IMR-90 (cell line): ENCODE results near the gene ZNF506. TPM values are rescaled to one million over a fixed set of nuclear protein-coding genes. Genes with fewer than 3 reads are reported as not detected.

Source experiments
- ATAC-seq: fragments of 200-7000 bp; cut with Tn5 transposase; 2 replicates; pipeline ENCODE4 v1.9.1; 2020; ENCODE audit warnings: low read depth, mild to moderate bottlenecking, moderate library complexity
- BruUV-seq: library from RNA; stranded (reverse); fragments of 400-500 nt; replicated peaks from 2 replicates; lab custom pipeline; 2021; lab: Mats Ljungman, UMichigan
- CTCF ChIA-PET: fragments of 300-600 bp; formaldehyde crosslinking; extraction: SDS; loops from one replicate; lab custom pipeline; 2021; ENCODE audit warnings: antibody characterized with exemption; lab: Yijun Ruan, JAX
- POLR2A ChIA-PET: fragments of 300-600 bp; sonication (Branson Sonifier 250); formaldehyde crosslinking; loops from one replicate; lab custom pipeline; 2022; ENCODE audit warnings: antibody characterized with exemption; ENCODE audit not compliant: unreplicated experiment; lab: Charles Lee
- DNase-seq: peaks from one replicate; pipeline ENCODE4 v3.0.0; 2013
- H2AFZ ChIP-seq: replicated peaks from 2 replicates; pipeline ENCODE3; 2013; ENCODE audit warnings: low read length, mild to moderate bottlenecking; ENCODE audit not compliant: poor library complexity
- H2AK5ac ChIP-seq: 2 replicates; pipeline ENCODE4 v1.6.1; 2013; ENCODE audit warnings: low read depth, low read length, inconsistent platforms
- H2AK9ac ChIP-seq: replicated peaks from 2 replicates; pipeline ENCODE3; 2013; ENCODE audit warnings: mild to moderate bottlenecking, low read depth, low read length, moderate library complexity; ENCODE audit not compliant: poor library complexity
- H2BK120ac ChIP-seq: 2 replicates; pipeline ENCODE4 v1.6.1; 2013; ENCODE audit warnings: low read depth, low read length, inconsistent platforms
- H2BK15ac ChIP-seq: 3 replicates; pipeline ENCODE4 v1.6.1; 2013; ENCODE audit warnings: low read depth, low read length, inconsistent platforms
- H2BK20ac ChIP-seq: 2 replicates; pipeline ENCODE4 v1.6.1; 2013; ENCODE audit warnings: low read depth, mild to moderate bottlenecking, inconsistent platforms, low read length, moderate library complexity
- H2BK5ac ChIP-seq: 2 replicates; pipeline ENCODE4 v1.6.1; 2013; ENCODE audit warnings: mild to moderate bottlenecking, low read depth, low read length, inconsistent platforms; ENCODE audit not compliant: poor library complexity, severe bottlenecking
- H3K14ac ChIP-seq: replicated peaks from 2 replicates; pipeline ENCODE4 v1.6.1; 2013; ENCODE audit warnings: low read depth, low read length, inconsistent platforms
- H3K18ac ChIP-seq: 2 replicates; pipeline ENCODE4 v1.6.1; 2013; ENCODE audit warnings: low read depth, low read length, control low read depth
- H3K23ac ChIP-seq: 2 replicates; pipeline ENCODE4 v1.6.1; 2013; ENCODE audit warnings: low read depth, low read length, inconsistent platforms
- H3K27ac ChIP-seq: 2 replicates; pipeline ENCODE4 v1.5.1; 2013; ENCODE audit warnings: mild to moderate bottlenecking, control low read depth, low read length; ENCODE audit not compliant: insufficient read depth
- H3K27me3 ChIP-seq: 2 replicates; pipeline ENCODE4 v1.6.1; 2013; ENCODE audit warnings: low read length; ENCODE audit not compliant: control insufficient read depth, insufficient read depth
- H3K36me3 ChIP-seq: 2 replicates; pipeline ENCODE4 v1.6.1; 2013; ENCODE audit warnings: low read length, mixed read lengths; ENCODE audit not compliant: control insufficient read depth, insufficient read depth
- H3K4ac ChIP-seq: 2 replicates; pipeline ENCODE4 v1.6.1; 2013; ENCODE audit warnings: low read depth, low read length, inconsistent platforms
- H3K4me1 ChIP-seq: 2 replicates; pipeline ENCODE4 v1.6.1; 2013; ENCODE audit warnings: low read length, mixed read lengths; ENCODE audit not compliant: control insufficient read depth, insufficient read depth
- H3K4me2 ChIP-seq: 2 replicates; pipeline ENCODE4 v1.6.1; 2013; ENCODE audit warnings: low read depth, mild to moderate bottlenecking, control low read depth, low read length, moderate library complexity
- H3K4me3 ChIP-seq: 2 replicates; pipeline ENCODE4 v1.5.1; 2013; ENCODE audit warnings: low read depth, mild to moderate bottlenecking, control low read depth, low read length, moderate library complexity; ENCODE audit not compliant: insufficient read depth
- H3K56ac ChIP-seq: 2 replicates; pipeline ENCODE4 v1.6.1; 2013; ENCODE audit warnings: low read length, inconsistent platforms; ENCODE audit not compliant: insufficient read depth; ENCODE audit errors: extremely low read depth
- H3K79me1 ChIP-seq, 2 experiments: 2 replicates each; pipeline ENCODE4 v1.6.1; 2013; ENCODE audit warnings: low read length in 2 of 2, inconsistent platforms in 1 of 2, low read depth in 1 of 2
- H3K9ac ChIP-seq: 2 replicates; pipeline ENCODE4 v1.6.1; 2013; ENCODE audit warnings: low read depth, low read length, control low read depth
- H3K9me1 ChIP-seq: 2 replicates; pipeline ENCODE4 v1.6.1; 2013; ENCODE audit warnings: low read length, inconsistent platforms; ENCODE audit not compliant: insufficient read depth
- H3K9me3 ChIP-seq: 2 replicates; pipeline ENCODE4 v1.6.1; 2013; ENCODE audit warnings: low read length; ENCODE audit not compliant: control insufficient read depth, insufficient read depth
- H4K20me1 ChIP-seq: 2 replicates; pipeline ENCODE4 v1.6.1; 2013; ENCODE audit warnings: low read length, inconsistent platforms; ENCODE audit not compliant: insufficient read depth
- H4K5ac ChIP-seq: 2 replicates; pipeline ENCODE4 v1.6.1; 2013; ENCODE audit warnings: mild to moderate bottlenecking, low read depth, low read length, control low read depth
- H4K8ac ChIP-seq, 2 experiments: 2 replicates each; pipeline ENCODE4 v1.6.1; 2013; ENCODE audit warnings: low read depth in 2 of 2, low read length in 2 of 2, control low read depth in 1 of 2, inconsistent platforms in 1 of 2
- H4K91ac ChIP-seq: 2 replicates; pipeline ENCODE4 v1.6.1; 2013; ENCODE audit warnings: low read depth, low read length, inconsistent platforms; ENCODE audit not compliant: insufficient read depth
- BHLHE40 ChIP-seq: fragments of 150-350 bp; IDR thresholded peaks from 2 replicates; pipeline ENCODE4 v1.6.1; 2016; ENCODE audit warnings: mild to moderate bottlenecking, low read depth, low read length
- CEBPB ChIP-seq: IDR thresholded peaks from 2 replicates; pipeline ENCODE4 v1.6.1; 2012; ENCODE audit warnings: low read depth, low read length, improper control_type of control experiment
- CHD1 ChIP-seq: IDR thresholded peaks from 2 replicates; pipeline ENCODE4 v1.6.1; 2012; ENCODE audit warnings: low read depth, low read length, improper control_type of control experiment
- FOS ChIP-seq: fragments of 150-350 bp; IDR thresholded peaks from 2 replicates; pipeline ENCODE4 v1.6.1; 2016; ENCODE audit warnings: low read depth, low read length
- MAZ ChIP-seq: IDR thresholded peaks from 2 replicates; pipeline ENCODE4 v1.6.1; 2012; ENCODE audit warnings: low read depth, mild to moderate bottlenecking, low read length, improper control_type of control experiment, moderate library complexity, borderline replicate concordance
- MXI1 ChIP-seq: IDR thresholded peaks from 2 replicates; pipeline ENCODE4 v1.6.1; 2012; ENCODE audit warnings: low read depth, mild to moderate bottlenecking, low read length, moderate library complexity, borderline replicate concordance
- POLR2A ChIP-seq: IDR thresholded peaks from 2 replicates; pipeline ENCODE4 v1.6.1; 2012; ENCODE audit warnings: mild to moderate bottlenecking, low read depth, low read length
- RAD21 ChIP-seq: IDR thresholded peaks from 2 replicates; pipeline ENCODE4 v1.6.1; 2012; ENCODE audit warnings: low read length, improper control_type of control experiment
- RCOR1 ChIP-seq: IDR thresholded peaks from 2 replicates; pipeline ENCODE4 v1.6.1; 2012; ENCODE audit warnings: mild to moderate bottlenecking, low read length, improper control_type of control experiment; ENCODE audit not compliant: insufficient replicate concordance
- RFX5 ChIP-seq: IDR thresholded peaks from 2 replicates; pipeline ENCODE4 v1.8.0; 2012; ENCODE audit warnings: low read depth, mild to moderate bottlenecking, low read length, moderate library complexity
- SMC3 ChIP-seq: fragments of 150-350 bp; IDR thresholded peaks from 2 replicates; pipeline ENCODE4 v1.6.1; 2016; ENCODE audit warnings: low read depth, mild to moderate bottlenecking, antibody characterized with exemption, low read length, moderate library complexity
- WGBS, 2 experiments: methylation state at CpG; one replicate each; pipeline versions ENCODE4 v1.1.5 to v1.1.7; 2013; ENCODE audit warnings: missing lambda C conversion rate in 2 of 2; ENCODE audit not compliant: insufficient read length in 1 of 2; ENCODE audit errors: extremely low coverage in 2 of 2; 5-methylcytosine and 5-hydroxymethylcytosine counted together
- dilution Hi-C: fragments of 300-500 bp; cut with HindIII; formaldehyde crosslinking; loops from one replicate; pipeline ENCODE4 v1.14.3; 2018; ENCODE audit warnings: low sequenced_read_pairs; ENCODE audit not compliant: unreplicated experiment
- in situ Hi-C: fragments of 300-500 bp; cut with MboI; formaldehyde crosslinking; loops from 3 replicates; pipeline ENCODE4 v1.14.3; 2019; ENCODE audit warnings: low sequenced_read_pairs, inconsistent platforms, mixed read lengths
- intact Hi-C: fragments of 100-400 bp; cut with micrococcal nuclease; formaldehyde crosslinking; loops from 2 replicates; pipeline ENCODE4 v1.10.0; 2022
- polyA plus RNA-seq, 3 experiments: library from polyadenylated mRNA; depleted of rRNA; stranded (reverse); fragments of >200 nt; gene quantifications; 2 replicates each; pipeline ENCODE4 v1.2.3, GENCODE V29; 2012; ENCODE audit warnings: low replicate concordance in 1 of 3
- total RNA-seq: library from RNA; depleted of rRNA; stranded (reverse); fragments of >200 nt; gene quantifications from 2 replicates; pipeline ENCODE4 v1.2.3, GENCODE V29; 2012
- TF ChIP-seq, protein P1 (sequence below): conservative IDR thresholded peaks from 2 replicates; pipeline ENCODE4 v1.5.1; 2012; ENCODE audit warnings: mild to moderate bottlenecking, low read depth, low read length, improper control_type of control experiment
- TF ChIP-seq, protein P2 (sequence below): fragments of 150-350 bp; IDR thresholded peaks from 2 replicates; pipeline ENCODE4 v1.6.1; 2016; ENCODE audit warnings: low read depth, mild to moderate bottlenecking, low read length, moderate library complexity, borderline replicate concordance
- TF ChIP-seq, protein P3 (sequence below): fragments of 150-350 bp; IDR thresholded peaks from 2 replicates; pipeline ENCODE4 v1.6.1; 2017; ENCODE audit warnings: mild to moderate bottlenecking, antibody characterized with exemption, low read length, low read depth

Gene ZNF506
- total and polyA plus RNA-seq, 2 of the 4 experiments (the other 2 are of a cell fraction), result 2.4 to 6.1 TPM

DNA sequence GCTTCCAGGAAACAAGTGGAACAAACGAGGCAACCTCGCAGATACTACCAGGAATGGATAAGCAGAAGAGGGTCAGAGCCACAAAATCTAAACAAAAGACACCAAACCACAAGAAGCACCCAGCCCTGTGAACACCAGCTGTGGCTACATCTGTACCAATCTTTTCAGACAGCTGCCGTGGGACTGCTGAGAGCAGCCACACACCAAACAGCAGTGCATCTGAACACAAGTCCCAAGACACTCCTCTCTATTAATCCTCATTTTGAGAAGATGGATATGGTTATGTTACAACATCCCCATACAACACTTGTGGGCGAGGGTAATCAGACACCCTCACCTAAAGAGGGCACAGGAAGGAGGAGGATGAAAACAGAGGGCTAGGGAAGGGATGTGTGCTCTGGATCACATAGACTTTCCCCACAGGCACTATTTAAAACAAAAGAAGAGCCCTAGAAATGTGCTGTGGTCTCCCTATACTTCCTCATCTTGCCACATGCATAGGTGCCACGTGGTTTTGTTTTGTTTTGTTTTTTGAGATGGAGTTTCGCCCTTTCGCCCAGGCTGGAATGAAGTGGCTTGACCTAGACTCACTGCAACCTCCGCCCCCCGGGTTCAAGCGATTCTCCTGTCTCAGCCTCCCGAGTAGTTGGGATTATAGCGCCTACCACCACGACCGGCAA, 47.1 kb downstream of the ZNF506 start:
- Histone ChIP-seq H3K4me1 (0 out of 2 replicates have a peak, but pooled peaks cover 2% of the 10 kb centered on the region), H2AFZ (no peak overlapping the region), H3K9ac (no peak overlapping the region), H3K4me2 (no peak overlapping the region), H3K79me1 (peaks cover 6 to 21% of the 10 kb centered on the region in 2 experiments), H2AK9ac (no peak overlapping the region), H2BK20ac (no peak overlapping the region), H3K23ac (no peak overlapping the region), H3K14ac (no peak overlapping the region), H4K5ac (no peak overlapping the region), H2AK5ac (no peak overlapping the region), H3K9me1 (no peaks in the 10 kb centered on the region), H3K27ac (no peak overlapping the region), H3K56ac (no peak overlapping the region), H3K27me3 (no peaks in the 10 kb centered on the region), H3K36me3 (no peaks in the 10 kb centered on the region), H4K20me1 (no peaks in the 10 kb centered on the region), H2BK120ac (no peak overlapping the region), H3K4ac (no peak overlapping the region), H4K8ac (no peak overlapping the region), H3K18ac (no peak overlapping the region), H3K9me3 (no peaks in the 10 kb centered on the region), H2BK5ac (no peak overlapping the region), H4K91ac (no peak overlapping the region), H2BK15ac (no peak overlapping the region), H3K4me3 (no peak overlapping the region)
- no peak for TF ChIP-seq RCOR1
- TF ChIP-seq RFX5, result no peak
- TF ChIP-seq, protein P1, sequence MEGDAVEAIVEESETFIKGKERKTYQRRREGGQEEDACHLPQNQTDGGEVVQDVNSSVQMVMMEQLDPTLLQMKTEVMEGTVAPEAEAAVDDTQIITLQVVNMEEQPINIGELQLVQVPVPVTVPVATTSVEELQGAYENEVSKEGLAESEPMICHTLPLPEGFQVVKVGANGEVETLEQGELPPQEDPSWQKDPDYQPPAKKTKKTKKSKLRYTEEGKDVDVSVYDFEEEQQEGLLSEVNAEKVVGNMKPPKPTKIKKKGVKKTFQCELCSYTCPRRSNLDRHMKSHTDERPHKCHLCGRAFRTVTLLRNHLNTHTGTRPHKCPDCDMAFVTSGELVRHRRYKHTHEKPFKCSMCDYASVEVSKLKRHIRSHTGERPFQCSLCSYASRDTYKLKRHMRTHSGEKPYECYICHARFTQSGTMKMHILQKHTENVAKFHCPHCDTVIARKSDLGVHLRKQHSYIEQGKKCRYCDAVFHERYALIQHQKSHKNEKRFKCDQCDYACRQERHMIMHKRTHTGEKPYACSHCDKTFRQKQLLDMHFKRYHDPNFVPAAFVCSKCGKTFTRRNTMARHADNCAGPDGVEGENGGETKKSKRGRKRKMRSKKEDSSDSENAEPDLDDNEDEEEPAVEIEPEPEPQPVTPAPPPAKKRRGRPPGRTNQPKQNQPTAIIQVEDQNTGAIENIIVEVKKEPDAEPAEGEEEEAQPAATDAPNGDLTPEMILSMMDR, result no peak
- TF ChIP-seq CHD1, result no peak
- TF ChIP-seq, protein P2, sequence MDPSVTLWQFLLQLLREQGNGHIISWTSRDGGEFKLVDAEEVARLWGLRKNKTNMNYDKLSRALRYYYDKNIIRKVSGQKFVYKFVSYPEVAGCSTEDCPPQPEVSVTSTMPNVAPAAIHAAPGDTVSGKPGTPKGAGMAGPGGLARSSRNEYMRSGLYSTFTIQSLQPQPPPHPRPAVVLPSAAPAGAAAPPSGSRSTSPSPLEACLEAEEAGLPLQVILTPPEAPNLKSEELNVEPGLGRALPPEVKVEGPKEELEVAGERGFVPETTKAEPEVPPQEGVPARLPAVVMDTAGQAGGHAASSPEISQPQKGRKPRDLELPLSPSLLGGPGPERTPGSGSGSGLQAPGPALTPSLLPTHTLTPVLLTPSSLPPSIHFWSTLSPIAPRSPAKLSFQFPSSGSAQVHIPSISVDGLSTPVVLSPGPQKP, result no peak
- TF ChIP-seq SMC3, result no peak
- no peak for TF ChIP-seq RAD21
- TF ChIP-seq MXI1, result no peak
- TF ChIP-seq BHLHE40, result no peak
- TF ChIP-seq MAZ, result no peak
- TF ChIP-seq, protein P3, sequence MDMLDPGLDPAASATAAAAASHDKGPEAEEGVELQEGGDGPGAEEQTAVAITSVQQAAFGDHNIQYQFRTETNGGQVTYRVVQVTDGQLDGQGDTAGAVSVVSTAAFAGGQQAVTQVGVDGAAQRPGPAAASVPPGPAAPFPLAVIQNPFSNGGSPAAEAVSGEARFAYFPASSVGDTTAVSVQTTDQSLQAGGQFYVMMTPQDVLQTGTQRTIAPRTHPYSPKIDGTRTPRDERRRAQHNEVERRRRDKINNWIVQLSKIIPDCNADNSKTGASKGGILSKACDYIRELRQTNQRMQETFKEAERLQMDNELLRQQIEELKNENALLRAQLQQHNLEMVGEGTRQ, result no peak
- no peak for TF ChIP-seq CEBPB
- no peak for TF ChIP-seq POLR2A
- no peak for TF ChIP-seq FOS
- intact Hi-C loops, result no loop called here
- dilution Hi-C loops, result no loop called here
- ChIA-PET POLR2A (no interaction called here), CTCF (no interaction called here)
- ATAC-seq (no peak), DNase-seq (no peak)
- in situ Hi-C loops, result no loop called here
- WGBS, 2 experiments, result no CpG with 5 or more reads among the region's 14 CpGs
- no TSS peak for BruUV-seq
